Vagina (tissue), 2 donors: ENCODE measurements around the gene PRR11. TPM values are rescaled to one million over a fixed set of nuclear protein-coding genes. Genes with fewer than 3 reads are reported as not detected.
A peak's percentile ranks its signal among the peaks of the same experiment; 100 is the strongest.

Source experiments
- DNase-seq, 2 donors: peaks; one replicate each; pipeline ENCODE4 v3.0.0-alpha.2; 2017; ENCODE audit errors: extremely low spot score in 2 of 2
- H3K27ac ChIP-seq: fragments of 200-600 bp; sonication (generic); one replicate; pipeline ENCODE4 v1.5.1; 2019
- H3K27me3 ChIP-seq: fragments of 200-600 bp; sonication (generic); one replicate; pipeline ENCODE4 v1.5.1; 2019
- H3K36me3 ChIP-seq, 2 donors: fragments of 200-600 bp; sonication (generic); one replicate each; pipeline ENCODE4 v1.5.1; 2017 to 2019
- H3K4me1 ChIP-seq: fragments of 200-600 bp; sonication (generic); one replicate; pipeline ENCODE4 v1.5.1; 2019
- H3K4me3 ChIP-seq, 2 donors: fragments of 200-600 bp; sonication (generic); 1 replicate in 1 of 2; 2 replicates in 1 of 2; pipeline ENCODE4 v1.5.1; 2016 to 2019
- H3K9me3 ChIP-seq: fragments of 200-600 bp; sonication (generic); one replicate; pipeline ENCODE4 v1.5.1; 2019
- CTCF ChIP-seq, 3 experiments: fragments of 450-650 bp in 2 of 3; fragments of 200-600 bp in 1 of 3; sonication (generic) in 1 of 3; IDR thresholded peaks; one replicate each; pipeline ENCODE4 v1.5.1; 2017 to 2019; ENCODE audit warnings: antibody characterized with exemption in 3 of 3, mild to moderate bottlenecking in 2 of 3, moderate library complexity in 2 of 3
- POLR2A ChIP-seq, 2 donors: fragments of 450-650 bp; IDR thresholded peaks; one replicate each; pipeline ENCODE4 v1.6.1; 2017; ENCODE audit warnings: antibody characterized with exemption in 2 of 2, mild to moderate bottlenecking in 2 of 2, moderate library complexity in 2 of 2
- POLR2AphosphoS5 ChIP-seq, 2 donors: sonication (generic); formaldehyde crosslinking; IDR thresholded peaks; one replicate each; pipeline ENCODE4 v1.9.0; 2017; ENCODE audit warnings: antibody characterized with exemption in 2 of 2, mild to moderate bottlenecking in 2 of 2, low read depth in 1 of 2; ENCODE audit not compliant: insufficient read depth in 1 of 2
- intact Hi-C: fragments of 100-400 bp; cut with DNase I; formaldehyde crosslinking; loops from one replicate; pipeline ENCODE4 v1.15.1; 2023
- total RNA-seq: library from RNA; depleted of rRNA; stranded (reverse); fragments of >200 nt; gene quantifications from one replicate; pipeline ENCODE4 v1.2.3, GENCODE V29; 2016

The PRR11 gene
- total RNA-seq, 1 donor from 2014 or later, result 7.9 TPM

DNA sequence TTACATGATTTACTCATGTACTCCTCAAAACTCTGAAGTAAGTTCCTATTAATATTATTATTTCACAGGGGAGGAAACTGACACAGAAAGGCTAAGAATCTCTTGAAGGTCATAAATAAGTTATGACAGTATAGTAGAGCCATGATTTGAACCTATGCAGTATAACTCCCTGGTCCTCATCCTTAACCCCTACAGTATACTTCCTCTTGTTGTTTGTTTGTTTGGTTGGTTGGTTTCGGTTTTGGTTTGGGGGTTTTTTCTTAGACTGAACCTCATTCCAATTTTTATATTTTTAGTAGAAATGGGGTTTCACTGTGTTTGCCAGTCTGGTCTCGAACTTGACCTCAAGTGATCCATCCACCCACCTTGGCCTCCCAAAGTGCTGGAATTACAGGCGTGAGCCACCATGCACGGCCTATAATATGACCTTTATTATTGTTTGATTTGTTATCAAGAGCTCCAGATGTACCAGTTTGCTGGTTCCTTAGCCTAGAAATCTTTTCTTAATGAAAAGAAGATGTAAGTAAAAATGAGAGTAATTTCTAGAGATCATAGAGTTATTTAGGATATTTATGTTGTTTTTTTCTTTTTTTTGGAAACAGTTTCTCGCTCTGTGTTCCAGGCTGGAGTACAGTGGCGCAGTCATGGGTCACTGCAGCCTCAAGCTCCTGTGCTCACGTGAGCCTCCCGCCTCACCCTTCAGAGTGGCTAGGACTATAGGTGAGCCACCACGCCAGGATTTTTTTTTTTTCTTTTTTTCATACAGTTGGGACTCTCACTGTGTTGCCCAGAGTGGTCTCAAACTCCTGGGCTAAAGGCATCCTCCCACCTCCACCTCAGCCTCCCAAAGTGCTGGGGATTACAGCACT is 4.8 kb downstream of the PRR11 start:
- intact Hi-C loops, result no loop called here
- Histone ChIP-seq H3K27ac (no peak overlapping the region), H3K4me1 (peaks cover 5% of the 10 kb centered on the region), H3K4me3 (no peak overlapping the region), H3K27me3 (no peaks in the 10 kb centered on the region), H3K9me3 (no peaks in the 10 kb centered on the region), H3K36me3 (no peaks in the 10 kb centered on the region)
- DNase-seq, result no peak
- TF ChIP-seq POLR2AphosphoS5 (IDR thresholded peaks at IDR 0.05; ENCODE audit: insufficient read depth in 1 of 2, low read depth in 1 of 2) (no peak), POLR2A (IDR thresholded peaks at IDR 0.05) (no peak), CTCF (IDR thresholded peaks at IDR 0.05) (no peak)

GRCh38 chr17:59161477-59161876 is 5.9 kb downstream of the PRR11 start:
- no peak for TF ChIP-seq POLR2AphosphoS5 (IDR thresholded peaks at IDR 0.05; ENCODE audit: insufficient read depth in 1 of 2, low read depth in 1 of 2)
- no peak for TF ChIP-seq POLR2A (IDR thresholded peaks at IDR 0.05)
- TF ChIP-seq CTCF (IDR thresholded peaks at IDR 0.05), result no peak
- Histone ChIP-seq H3K4me3 (no peak overlapping the region), H3K9me3 (no peaks in the 10 kb centered on the region), H3K27ac (no peak overlapping the region), H3K27me3 (no peaks in the 10 kb centered on the region), H3K36me3 (no peaks in the 10 kb centered on the region), H3K4me1 (no peaks in the 10 kb centered on the region)
- DNase-seq, result no peak
- intact Hi-C loops, result no loop called here

GRCh38 chr17:59165933-59166342 is 10.4 kb downstream of the PRR11 start:
- DNase-seq, result no peak
- Histone ChIP-seq H3K27me3 (no peaks in the 10 kb centered on the region), H3K4me1 (no peaks in the 10 kb centered on the region), H3K27ac (no peak overlapping the region), H3K4me3 (no peak overlapping the region), H3K36me3 (no peaks in the 10 kb centered on the region), H3K9me3 (no peaks in the 10 kb centered on the region)
- no peak for TF ChIP-seq POLR2AphosphoS5 (IDR thresholded peaks at IDR 0.05; ENCODE audit: insufficient read depth in 1 of 2, low read depth in 1 of 2)
- peak in 1 of 3 experiments; percentile 27 for TF ChIP-seq CTCF (IDR thresholded peaks at IDR 0.05)
- intact Hi-C loops, result no loop called here

DNA sequence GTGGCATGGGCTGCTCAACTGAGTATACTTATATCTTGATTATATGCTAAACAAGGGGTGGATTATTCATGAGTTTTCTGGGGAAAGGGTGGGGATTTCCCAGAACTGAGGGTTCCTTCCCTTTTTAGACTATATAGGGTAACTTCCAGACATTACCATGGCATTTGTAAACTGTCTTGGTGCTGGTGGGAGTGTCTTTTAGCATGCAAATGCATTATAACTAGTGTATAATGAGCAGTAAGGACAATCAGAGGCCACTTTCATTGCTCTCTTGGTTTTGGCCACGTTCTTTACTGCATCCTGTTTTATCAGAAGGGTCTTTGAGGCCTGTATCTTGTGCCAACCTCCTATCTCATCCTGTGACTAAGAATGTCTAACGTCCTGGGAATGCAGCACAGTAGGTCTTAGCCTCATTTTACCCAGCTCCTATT is 12.0 kb downstream of the PRR11 start:
- no peaks in the 10 kb centered on the region for H3K36me3 ChIP-seq
- intact Hi-C loops, result no loop called here
- H3K4me1 ChIP-seq, result no peaks in the 10 kb centered on the region
- H3K4me3 ChIP-seq, result no peak overlapping the region
- TF ChIP-seq POLR2AphosphoS5 (IDR thresholded peaks at IDR 0.05; ENCODE audit: insufficient read depth in 1 of 2, low read depth in 1 of 2) (no peak), POLR2A (IDR thresholded peaks at IDR 0.05) (no peak), CTCF (IDR thresholded peaks at IDR 0.05) (no peak)
- no peaks in the 10 kb centered on the region for H3K27me3 ChIP-seq
- no peak overlapping the region for H3K27ac ChIP-seq
- no peak for DNase-seq
- H3K9me3 ChIP-seq, result no peaks in the 10 kb centered on the region

DNA sequence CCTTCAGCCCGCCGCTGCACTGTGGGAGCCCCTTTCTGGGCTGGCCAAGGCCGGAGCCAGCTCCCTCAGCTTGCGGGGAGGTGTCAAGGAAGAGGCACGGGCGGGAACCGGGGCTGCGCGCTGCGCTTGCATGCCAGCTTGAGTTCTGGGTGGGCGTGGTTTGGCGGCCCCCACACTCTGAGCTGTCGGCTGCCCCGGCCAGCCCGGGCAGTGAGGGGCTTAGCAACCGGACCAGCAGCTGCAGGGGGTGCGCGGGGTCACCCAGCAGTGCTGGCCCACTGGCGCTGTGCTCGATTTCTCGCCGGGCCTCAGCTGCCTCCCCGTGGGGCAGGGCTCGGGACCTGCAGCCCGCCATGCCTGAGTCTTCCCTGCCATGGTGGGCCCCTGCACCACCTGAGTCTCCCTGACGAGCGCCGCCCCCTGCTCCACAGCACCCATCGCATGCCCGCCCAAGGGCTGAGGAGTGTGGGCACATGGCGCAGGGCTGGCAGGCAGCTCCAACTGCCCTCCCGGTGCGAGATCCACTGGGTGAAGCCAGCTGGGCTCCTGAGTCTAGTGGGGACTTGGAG is 17.0 kb downstream of the PRR11 start:
- no peak for DNase-seq
- Histone ChIP-seq H3K27me3 (no peaks in the 10 kb centered on the region), H3K36me3 (no peaks in the 10 kb centered on the region), H3K9me3 (no peaks in the 10 kb centered on the region), H3K4me1 (no peaks in the 10 kb centered on the region), H3K4me3 (no peak overlapping the region), H3K27ac (no peak overlapping the region)
- TF ChIP-seq POLR2A (IDR thresholded peaks at IDR 0.05), result no peak
- TF ChIP-seq CTCF (IDR thresholded peaks at IDR 0.05), result no peak
- TF ChIP-seq POLR2AphosphoS5 (IDR thresholded peaks at IDR 0.05; ENCODE audit: insufficient read depth in 1 of 2, low read depth in 1 of 2), result no peak
- intact Hi-C loops, result no loop called here
